D721Med (cell line): ENCODE data around the gene UBE3C.

Experiments used
- DNase-seq: peaks from one replicate; pipeline ENCODE4 v3.0.0; 2011; ENCODE audit warnings: low spot score; ENCODE audit not compliant: insufficient read length
- FAIRE-seq: peaks from 2 replicates; lab custom pipeline; 2011; peaks lifted over from hg19 to GRCh38; lab: Jason Lieb, UNC
- CTCF ChIP-seq: IDR thresholded peaks from 2 replicates; pipeline ENCODE4 v1.5.1; 2012; ENCODE audit warnings: mild to moderate bottlenecking, control low read depth; ENCODE audit not compliant: insufficient read depth; ENCODE audit errors: missing control alignments

Gene UBE3C

DNA sequence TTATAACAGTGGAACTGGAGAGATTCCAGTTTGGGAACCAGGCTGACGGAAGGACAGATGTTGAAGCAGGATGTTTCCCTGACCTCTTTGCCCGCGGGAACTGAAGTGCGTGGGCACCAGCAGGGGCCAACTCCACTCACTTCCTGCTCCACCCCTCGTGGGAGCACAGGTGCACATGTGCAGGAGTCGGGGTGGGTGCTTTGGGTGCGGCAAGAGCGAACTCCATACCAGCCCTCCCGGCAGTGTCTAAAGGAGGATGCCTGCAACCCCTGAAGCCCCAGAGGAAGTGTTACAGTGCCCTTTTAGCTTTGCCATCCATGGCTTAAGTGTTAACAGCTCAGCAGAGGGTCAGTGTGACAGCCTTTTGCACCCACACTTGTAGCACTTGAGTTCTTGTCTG, 27.4 kb upstream of the UBE3C start:
- FAIRE-seq = no peak
- no peak for DNase-seq

DNA sequence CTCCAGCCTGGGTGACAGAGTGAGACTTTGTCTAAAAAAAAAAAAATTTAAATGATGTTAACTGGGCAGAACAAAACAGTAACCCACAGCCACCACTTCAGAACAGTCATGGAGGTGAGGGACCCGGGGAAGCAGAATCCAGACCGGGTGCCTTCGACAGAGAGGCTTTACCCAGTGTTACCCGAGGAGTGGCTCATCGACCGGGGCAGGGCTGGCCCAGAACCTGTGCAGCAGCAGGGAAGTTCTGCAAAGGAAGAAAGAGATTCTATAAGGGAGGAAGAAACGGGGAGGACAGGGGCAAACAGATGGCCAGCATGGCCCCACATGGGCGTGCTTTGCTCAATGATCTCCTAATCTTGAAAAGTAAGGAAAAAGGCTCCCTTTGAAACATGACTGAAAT, 26.0 kb upstream of the UBE3C start:
- FAIRE-seq = no peak
- no peak for DNase-seq
- TF ChIP-seq CTCF = no peak

More for the DNA sequence above, 27.4 kb upstream of the UBE3C start:
- no peak for TF ChIP-seq CTCF

- no peak for TF ChIP-seq CTCF
- FAIRE-seq = no peak
Measured at GRCh38 chr7:157113607-157114006, 25.1 kb upstream of the UBE3C start.

GRCh38 chr7:157116762-157117161, 22.0 kb upstream of the UBE3C start:
- no peak for TF ChIP-seq CTCF
- FAIRE-seq = no peak
- DNase-seq = no peak

More at GRCh38 chr7:157113607-157114006, 25.1 kb upstream of the UBE3C start:
- no peak for DNase-seq

- no peak for FAIRE-seq
Measured at GRCh38 chr7:157117796-157118195, 20.9 kb upstream of the UBE3C start.

DNA sequence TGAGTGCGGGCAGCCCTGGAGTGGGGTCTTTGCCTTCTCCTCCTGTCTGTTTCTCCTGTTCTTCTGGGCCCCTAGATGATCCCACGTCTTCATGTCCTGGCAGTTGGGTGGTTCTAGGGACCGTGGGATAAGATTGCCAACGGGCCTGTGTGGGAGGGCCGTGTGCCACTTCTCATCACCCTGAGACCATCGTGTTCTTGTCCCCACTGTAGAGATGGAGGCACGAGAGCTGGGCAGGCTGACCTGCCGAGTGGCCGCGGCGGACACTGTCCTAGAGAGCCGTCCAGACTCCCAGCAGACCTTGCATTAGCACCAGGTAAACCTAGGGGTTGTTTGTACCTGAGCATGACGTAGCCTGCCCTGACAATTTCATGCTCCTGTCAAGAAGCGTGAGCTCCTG, 18.5 kb upstream of the UBE3C start:
- FAIRE-seq = no peak
- TF ChIP-seq CTCF = no peak
- DNase-seq = no peak

More at GRCh38 chr7:157117796-157118195, 20.9 kb upstream of the UBE3C start:
- no peak for DNase-seq
- TF ChIP-seq CTCF = no peak

DNA sequence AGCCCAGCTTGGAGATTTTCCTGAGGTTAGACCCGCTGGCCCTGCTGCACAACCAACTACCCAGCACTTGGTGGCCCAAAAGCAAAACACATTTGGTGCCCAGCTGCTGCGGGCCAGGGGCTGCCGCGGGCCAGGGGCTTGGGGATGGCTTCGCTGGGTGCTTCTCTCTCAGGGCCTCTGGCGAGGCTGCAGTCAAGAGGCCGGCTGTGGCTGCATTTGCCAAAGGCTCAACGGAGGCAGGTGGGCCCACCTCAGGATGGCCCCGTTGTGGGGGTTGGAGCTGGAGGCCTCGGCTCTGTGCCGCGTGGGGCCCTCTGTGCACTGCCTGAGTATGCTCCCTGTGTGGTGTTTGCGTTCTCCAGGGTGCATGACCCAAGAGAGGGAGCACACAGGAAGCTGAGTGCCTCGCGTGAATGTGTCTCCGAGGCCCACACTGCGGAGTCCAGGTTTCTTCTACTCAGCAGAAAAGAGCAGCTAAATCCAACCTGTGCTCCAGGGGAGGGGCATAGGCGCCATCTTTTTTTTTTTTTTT, 17.5 kb upstream of the UBE3C start:
- DNase-seq (no peak), FAIRE-seq (no peak)
- no peak for TF ChIP-seq CTCF
